Neural progenitor cell (in vitro differentiated cells): ENCODE measurements around the gene OAS3. TPM values are rescaled to one million over a fixed set of nuclear protein-coding genes. Genes with fewer than 3 reads are reported as not detected.

Experiments
- DNase-seq: peaks from one replicate; pipeline ENCODE4 v3.0.0-alpha.2; 2016; ENCODE audit warnings: low spot score
- H2AFZ ChIP-seq: fragments of 200-600 bp; sonication (generic); replicated peaks from 2 replicates; pipeline ENCODE4 v1.6.1; 2016; ENCODE audit warnings: antibody characterized with exemption
- H3F3A ChIP-seq: fragments of 200-600 bp; sonication (generic); 2 replicates; pipeline ENCODE4 v1.6.1; 2016; ENCODE audit warnings: antibody characterized with exemption, low read depth
- H3K27ac ChIP-seq: fragments of 200-600 bp; sonication (generic); 2 replicates; pipeline ENCODE4 v1.5.1; 2016; ENCODE audit warnings: mild to moderate bottlenecking
- H3K27me3 ChIP-seq: fragments of 200-600 bp; sonication (generic); 2 replicates; pipeline ENCODE4 v1.6.1; 2016; ENCODE audit warnings: mild to moderate bottlenecking, moderate library complexity
- H3K36me3 ChIP-seq: fragments of 200-600 bp; sonication (generic); 2 replicates; pipeline ENCODE4 v1.5.1; 2016
- H3K4me1 ChIP-seq: fragments of 200-600 bp; sonication (generic); 2 replicates; pipeline ENCODE4 v1.6.1; 2016; ENCODE audit warnings: mixed run types
- H3K4me2 ChIP-seq: fragments of 200-600 bp; sonication (generic); 2 replicates; pipeline ENCODE4 v1.6.1; 2016
- H3K4me3 ChIP-seq: fragments of 200-600 bp; sonication (generic); 2 replicates; pipeline ENCODE4 v1.5.1; 2016
- H3K79me2 ChIP-seq: fragments of 200-600 bp; sonication (generic); 2 replicates; pipeline ENCODE4 v1.6.1; 2016; ENCODE audit warnings: low read depth
- H3K9ac ChIP-seq: fragments of 200-600 bp; sonication (generic); 2 replicates; pipeline ENCODE4 v1.6.1; 2016
- H3K9me3 ChIP-seq: fragments of 200-600 bp; sonication (generic); 2 replicates; pipeline ENCODE4 v1.5.1; 2016; ENCODE audit warnings: low read depth
- H4K20me1 ChIP-seq: fragments of 200-600 bp; sonication (generic); 2 replicates; pipeline ENCODE4 v1.6.1; 2016; ENCODE audit warnings: low read depth
- H3K27ac Mint-ChIP-seq: 3 replicates; pipeline ENCODE4 v1.8.0; 2021; ENCODE audit warnings: mixed read lengths
- H3K27me3 Mint-ChIP-seq: 2 replicates; pipeline ENCODE4 v1.8.0; 2022; ENCODE audit warnings: low read depth, mild to moderate bottlenecking, inconsistent platforms, moderate library complexity, mixed read lengths; ENCODE audit not compliant: insufficient read depth
- H3K36me3 Mint-ChIP-seq: 3 replicates; pipeline ENCODE4 v1.8.0; 2021; ENCODE audit warnings: mixed read lengths
- H3K4me1 Mint-ChIP-seq: 3 replicates; pipeline ENCODE4 v1.8.0; 2021; ENCODE audit warnings: mixed read lengths
- H3K4me3 Mint-ChIP-seq: 3 replicates; pipeline ENCODE4 v1.8.0; 2021; ENCODE audit warnings: mild to moderate bottlenecking, moderate library complexity, mixed read lengths
- H3K9me3 Mint-ChIP-seq: 3 replicates; pipeline ENCODE4 v1.8.0; 2020; ENCODE audit warnings: mixed read lengths
- CTCF ChIP-seq: fragments of 200-600 bp; sonication (generic); IDR thresholded peaks from 2 replicates; pipeline ENCODE4 v1.5.1; 2017; ENCODE audit warnings: antibody characterized with exemption, mild to moderate bottlenecking
- EZH2 ChIP-seq: fragments of 200-600 bp; sonication (generic); IDR thresholded peaks from 2 replicates; pipeline ENCODE4 v1.6.1; 2017; ENCODE audit warnings: antibody characterized with exemption, mild to moderate bottlenecking, moderate library complexity
- EZH2phosphoT487 ChIP-seq: fragments of 200-600 bp; sonication (generic); IDR thresholded peaks from 2 replicates; pipeline ENCODE4 v1.6.1; 2017; ENCODE audit warnings: antibody characterized with exemption
- total RNA-seq: library from RNA; depleted of rRNA; stranded (reverse); fragments of >200 nt; gene quantifications from 2 replicates; pipeline ENCODE4 v1.2.3, GENCODE V29; 2015; ENCODE audit warnings: low replicate concordance

Gene OAS3
- total RNA-seq, 1 donor from 2014 or later, result not detected

GRCh38 chr12:113010701-113011100 is 72.4 kb downstream of the OAS3 start:
- Histone ChIP-seq H3K79me2 (no peaks in the 10 kb centered on the region), H3K4me2 (no peak overlapping the region), H4K20me1 (no peaks in the 10 kb centered on the region), H3K36me3 (no peaks in the 10 kb centered on the region), H3K27ac (no peak overlapping the region), H3K4me1 (no peaks in the 10 kb centered on the region), H2AFZ (no peak overlapping the region), H3F3A (no peaks in the 10 kb centered on the region), H3K9me3 (no peaks in the 10 kb centered on the region), H3K27me3 (peaks cover 15% of the 10 kb centered on the region), H3K4me3 (no peak overlapping the region), H3K9ac (no peak overlapping the region)
- H3K27ac Mint-ChIP-seq, result no peak overlapping the region
- H3K4me3 Mint-ChIP-seq, result no peak overlapping the region
- H3K36me3 Mint-ChIP-seq, result no peaks in the 10 kb centered on the region
- H3K4me1 Mint-ChIP-seq, result peaks cover 19% of the 10 kb centered on the region
- peaks cover 11% of the 10 kb centered on the region for H3K27me3 Mint-ChIP-seq
- peaks cover 2% of the 10 kb centered on the region for H3K9me3 Mint-ChIP-seq
- DNase-seq, result no peak
- TF ChIP-seq EZH2, result no peak
- no peak for TF ChIP-seq CTCF
- no peak for TF ChIP-seq EZH2phosphoT487

GRCh38 chr12:113014565-113014964 is 76.3 kb downstream of the OAS3 start:
- no peak overlapping the region for H2AFZ ChIP-seq
- no peaks in the 10 kb centered on the region for H4K20me1 ChIP-seq
- H3K4me1 ChIP-seq, result peaks cover 5% of the 10 kb centered on the region
- no peaks in the 10 kb centered on the region for H3K36me3 ChIP-seq
- peaks cover 2% of the 10 kb centered on the region for H3K9me3 Mint-ChIP-seq
- no peaks in the 10 kb centered on the region for H3K79me2 ChIP-seq
- no peak overlapping the region for H3K4me3 ChIP-seq
- H3K9me3 ChIP-seq, result no peaks in the 10 kb centered on the region
- H3K27me3 Mint-ChIP-seq, result peaks cover 6% of the 10 kb centered on the region
- H3K4me1 Mint-ChIP-seq, result peaks cover 12% of the 10 kb centered on the region
- no peak overlapping the region for H3K27ac Mint-ChIP-seq
- H3K4me3 Mint-ChIP-seq, result peak overlapping the region; percentile 14
- H3K27ac ChIP-seq, result no peak overlapping the region
- no peak overlapping the region for H3K9ac ChIP-seq
- no peak overlapping the region for H3K4me2 ChIP-seq
- H3F3A ChIP-seq, result no peaks in the 10 kb centered on the region
- H3K27me3 ChIP-seq, result peaks cover 3% of the 10 kb centered on the region
- H3K36me3 Mint-ChIP-seq, result no peaks in the 10 kb centered on the region
- no peak for DNase-seq
- TF ChIP-seq EZH2phosphoT487 (no peak), CTCF (no peak), EZH2 (no peak)

- H3K27me3 Mint-ChIP-seq, result peaks cover 8% of the 10 kb centered on the region
- no peak overlapping the region for H3K4me2 ChIP-seq
- H3K4me1 ChIP-seq, result peaks cover 5% of the 10 kb centered on the region
- no peak overlapping the region for H2AFZ ChIP-seq
- no peaks in the 10 kb centered on the region for H3K79me2 ChIP-seq
- no peaks in the 10 kb centered on the region for H3K27me3 ChIP-seq
- DNase-seq, result no peak
- TF ChIP-seq EZH2phosphoT487 (no peak), EZH2 (no peak), CTCF (no peak)
- no peak overlapping the region for H3K9ac ChIP-seq
- H3K9me3 ChIP-seq, result no peaks in the 10 kb centered on the region
- H4K20me1 ChIP-seq, result no peaks in the 10 kb centered on the region
- no peaks in the 10 kb centered on the region for H3K36me3 ChIP-seq
- peaks cover 2% of the 10 kb centered on the region for H3K9me3 Mint-ChIP-seq
- H3K4me1 Mint-ChIP-seq, result peaks cover 12% of the 10 kb centered on the region
- no peak overlapping the region for H3K4me3 ChIP-seq
- no peaks in the 10 kb centered on the region for H3K36me3 Mint-ChIP-seq
- H3K27ac ChIP-seq, result no peak overlapping the region
- H3F3A ChIP-seq, result no peaks in the 10 kb centered on the region
- H3K27ac Mint-ChIP-seq, result no peak overlapping the region
- H3K4me3 Mint-ChIP-seq, result no peak overlapping the region
Measured at GRCh38 chr12:113016796-113017195, 78.5 kb downstream of the OAS3 start.
